Activated CD8-positive, alpha-beta memory T cell treated with anti-CD3 and anti-CD28 coated beads, Interleukin-2, amount 50 U/mL, for 1 hour (primary cell): Measurements from ENCODE around the gene P3H3.
"Not testable (repeated sequence)": the region's sequence is repeated elsewhere in the genome, so short reads cannot be mapped to it uniquely, and the experiment has no call there.

Experiments
- DNase-seq: peaks from one replicate; pipeline ENCODE4 v3.0.0-alpha.2; 2020; ENCODE audit errors: extremely low read depth

Gene P3H3

GRCh38 chr12:6843118-6843902 is 15.1 kb downstream of the P3H3 start:
- no peak for DNase-seq

- no peak for DNase-seq
These were observed 17.2 kb downstream of the P3H3 start for GRCh38 chr12:6845395-6845794.

- no peak for DNase-seq
These were observed 18.2 kb downstream of the P3H3 start for GRCh38 chr12:6846316-6846869.

- DNase-seq, result no peak
These were observed 19.5 kb downstream of the P3H3 start for GRCh38 chr12:6847676-6848075.

GRCh38 chr12:6849427-6849826 is 21.2 kb downstream of the P3H3 start:
- DNase-seq, result no peak

GRCh38 chr12:6849976-6850560 is 21.9 kb downstream of the P3H3 start:
- no peak for DNase-seq

GRCh38 chr12:6850796-6851152 is 22.6 kb downstream of the P3H3 start:
- DNase-seq, result no peak

- DNase-seq, result peak; percentile 86
These were observed 23.1 kb downstream of the P3H3 start, which contains the start of gene CDCA3 for GRCh38 chr12:6851153-6851920. TSS of gene CDCA3 (minus strand) at chr12:6851286. CDS start at chr12:6850952, 334 bp downstream.

- DNase-seq, result peak; percentile 94
These were observed 23.9 kb downstream of the P3H3 start, which contains the start of gene USP5 for GRCh38 chr12:6851921-6852650. TSS of gene USP5 (plus strand) at chr12:6852150. CDS start at chr12:6852180, 30 bp downstream.

GRCh38 chr12:6852651-6853354 is 24.6 kb downstream of the P3H3 start:
- no peak for DNase-seq

GRCh38 chr12:6853626-6854025 is 25.4 kb downstream of the P3H3 start:
- DNase-seq, result no peak

GRCh38 chr12:6854036-6854435 is 25.8 kb downstream of the P3H3 start:
- DNase-seq, result no peak

GRCh38 chr12:6855322-6855721 is 27.1 kb downstream of the P3H3 start:
- no peak for DNase-seq

- DNase-seq, result no peak
These were observed 30.6 kb downstream of the P3H3 start for GRCh38 chr12:6858799-6859198.

GRCh38 chr12:6860116-6860515 is 31.9 kb downstream of the P3H3 start:
- DNase-seq, result no peak

GRCh38 chr12:6860942-6861341 is 32.7 kb downstream of the P3H3 start:
- no peak for DNase-seq

- no peak for DNase-seq
These were observed 33.2 kb downstream of the P3H3 start for GRCh38 chr12:6861391-6861790.

GRCh38 chr12:6863033-6863432 is 34.8 kb downstream of the P3H3 start:
- no peak for DNase-seq

- DNase-seq, result no peak
These were observed 35.5 kb downstream of the P3H3 start for GRCh38 chr12:6863586-6864321.

GRCh38 chr12:6865307-6865706 is 37.1 kb downstream of the P3H3 start:
- DNase-seq, result not testable (repeated sequence)
